Measurements from ENCODE around the gene SCGB1C1. TPM values are rescaled to one million over a fixed set of nuclear protein-coding genes. Genes with fewer than 3 reads are reported as not detected.

SCGB1C1 gene
- total and polyA plus RNA-seq, 8 donors, result not detected

- H3K9me3 ChIP-seq, result no peaks in the 10 kb centered on the region
- no peak overlapping the region for H3K27ac ChIP-seq
- H3K36me3 ChIP-seq, result peaks cover 0 to 34% of the 10 kb centered on the region in 2 donors
- no peaks in the 10 kb centered on the region for H3K27me3 ChIP-seq
- no peak for TF ChIP-seq CTCF (IDR thresholded peaks at IDR 0.05)
- ATAC-seq (no peak), DNase-seq (peak in 1 of 4 donors; percentile 51)
- no peak overlapping the region for H3K4me3 ChIP-seq
- intact Hi-C loops (cut with DNase I), result no loop called here
- H3K4me1 ChIP-seq, result peaks cover 0 to 36% of the 10 kb centered on the region in 2 donors
Measured at GRCh38 chr11:199782-200181, 6.9 kb downstream of the SCGB1C1 start.

- Histone ChIP-seq H3K4me3 (no peak overlapping the region), H3K27ac (no peak overlapping the region), H3K27me3 (no peaks in the 10 kb centered on the region), H3K9me3 (no peaks in the 10 kb centered on the region), H3K36me3 (peaks cover 0 to 40% of the 10 kb centered on the region in 2 donors), H3K4me1 (peaks cover 0 to 43% of the 10 kb centered on the region in 2 donors)
- ATAC-seq (no peak), DNase-seq (peak in 1 of 4 donors; percentile 70)
- intact Hi-C loops (cut with DNase I), result no loop called here
- no peak for TF ChIP-seq CTCF (IDR thresholded peaks at IDR 0.05)
Measured at GRCh38 chr11:200224-201003, 7.5 kb downstream of the SCGB1C1 start.

- intact Hi-C loops (cut with DNase I), result no loop called here
- ATAC-seq (no peak), DNase-seq (peak in 1 of 4 donors; percentile 14)
- Histone ChIP-seq H3K36me3 (peaks cover 0 to 43% of the 10 kb centered on the region in 2 donors), H3K4me3 (no peak overlapping the region), H3K4me1 (peaks cover 9 to 56% of the 10 kb centered on the region in 2 donors), H3K27me3 (no peaks in the 10 kb centered on the region), H3K27ac (peak overlapping the region in 1 of 2 donors; percentile 58), H3K9me3 (no peaks in the 10 kb centered on the region)
- TF ChIP-seq CTCF (IDR thresholded peaks at IDR 0.05), result no peak
Measured at GRCh38 chr11:201966-202365, 9.1 kb downstream of the SCGB1C1 start.

- no peaks in the 10 kb centered on the region for H3K9me3 ChIP-seq
- peaks cover 9 to 56% of the 10 kb centered on the region in 2 donors for H3K4me1 ChIP-seq
- no peak overlapping the region for H3K4me3 ChIP-seq
- no peaks in the 10 kb centered on the region for H3K27me3 ChIP-seq
- ATAC-seq, result no peak
- TF ChIP-seq CTCF (IDR thresholded peaks at IDR 0.05), result no peak
- H3K36me3 ChIP-seq, result peaks cover 0 to 43% of the 10 kb centered on the region in 2 donors
- no peak for DNase-seq
- intact Hi-C loops (cut with DNase I), result no loop called here
- H3K27ac ChIP-seq, result peak overlapping the region in 1 of 2 donors; percentile 58
Measured at GRCh38 chr11:202490-202889, 9.6 kb downstream of the SCGB1C1 start.

GRCh38 chr11:203056-203944 lies 10.4 kb downstream of the SCGB1C1 start:
- H3K4me3 ChIP-seq, result no peak overlapping the region
- no peak for DNase-seq
- no peak for TF ChIP-seq CTCF (IDR thresholded peaks at IDR 0.05)
- H3K4me1 ChIP-seq, result peaks cover 9 to 56% of the 10 kb centered on the region in 2 donors
- no peak overlapping the region for H3K27ac ChIP-seq
- no peaks in the 10 kb centered on the region for H3K27me3 ChIP-seq
- ATAC-seq, result no peak
- no peaks in the 10 kb centered on the region for H3K9me3 ChIP-seq
- intact Hi-C loops (cut with DNase I), result no loop called here
- peaks cover 0 to 43% of the 10 kb centered on the region in 2 donors for H3K36me3 ChIP-seq

Data from left lung (tissue), 10 donors.